Measurements from ENCODE around the gene SERPINB5. TPM values are rescaled to one million over a fixed set of nuclear protein-coding genes. Genes with fewer than 3 reads are reported as not detected.

The SERPINB5 gene
- total RNA-seq, 1 donor from 2014 or later: not detected

- no peak for ATAC-seq
- intact Hi-C loops (cut with DNase I): no loop called here
- no peak for DNase-seq (ENCODE audit: low spot score)
Measured at GRCh38 chr18:63460414-63460813, 16.3 kb upstream of the SERPINB5 start.

GRCh38 chr18:63464434-63464833 is 12.3 kb upstream of the SERPINB5 start:
- ATAC-seq (no peak), DNase-seq (ENCODE audit: low spot score) (no peak)
- intact Hi-C loops (cut with DNase I): no loop called here

- DNase-seq (ENCODE audit: low spot score) (no peak), ATAC-seq (no peak)
- intact Hi-C loops (cut with DNase I): no loop called here
Measured at GRCh38 chr18:63465059-63465458, 11.7 kb upstream of the SERPINB5 start.

- intact Hi-C loops (cut with DNase I): no loop called here
- no peak for ATAC-seq
- DNase-seq (ENCODE audit: low spot score): no peak
Measured at GRCh38 chr18:63467699-63468098, 9.1 kb upstream of the SERPINB5 start.

- ATAC-seq (no peak), DNase-seq (ENCODE audit: low spot score) (no peak)
- intact Hi-C loops (cut with DNase I): no loop called here
Measured at GRCh38 chr18:63468575-63468974, 8.2 kb upstream of the SERPINB5 start.

- intact Hi-C loops (cut with DNase I): no loop called here
- ATAC-seq (no peak), DNase-seq (ENCODE audit: low spot score) (no peak)
Measured at GRCh38 chr18:63470751-63471150, 6.0 kb upstream of the SERPINB5 start.

- DNase-seq (ENCODE audit: low spot score): no peak
- intact Hi-C loops (cut with DNase I): no loop called here
- ATAC-seq: no peak
Measured at GRCh38 chr18:63472380-63472779, 4.4 kb upstream of the SERPINB5 start.

- ATAC-seq (no peak), DNase-seq (ENCODE audit: low spot score) (no peak)
- intact Hi-C loops (cut with DNase I): no loop called here
Measured at GRCh38 chr18:63477200-63477599, 442 bp downstream of the SERPINB5 start.

- no peak for DNase-seq (ENCODE audit: low spot score)
- intact Hi-C loops (cut with DNase I): no loop called here
- ATAC-seq: no peak
Measured at GRCh38 chr18:63477968-63478367, 1.2 kb downstream of the SERPINB5 start.

- intact Hi-C loops (cut with DNase I): no loop called here
- DNase-seq (ENCODE audit: low spot score): no peak
- no peak for ATAC-seq
Measured at GRCh38 chr18:63479826-63480225, 3.1 kb downstream of the SERPINB5 start.

GRCh38 chr18:63480476-63480875 is 3.7 kb downstream of the SERPINB5 start:
- intact Hi-C loops (cut with DNase I): no loop called here
- no peak for DNase-seq (ENCODE audit: low spot score)
- no peak for ATAC-seq

GRCh38 chr18:63480915-63481314 is 4.2 kb downstream of the SERPINB5 start:
- ATAC-seq (no peak), DNase-seq (ENCODE audit: low spot score) (no peak)
- intact Hi-C loops (cut with DNase I): no loop called here

- ATAC-seq (no peak), DNase-seq (ENCODE audit: low spot score) (no peak)
- intact Hi-C loops (cut with DNase I): no loop called here
Measured at GRCh38 chr18:63487676-63488075, 10.9 kb downstream of the SERPINB5 start.

- intact Hi-C loops (cut with DNase I): no loop called here
- ATAC-seq (no peak), DNase-seq (ENCODE audit: low spot score) (no peak)
Measured at GRCh38 chr18:63488160-63488559, 11.4 kb downstream of the SERPINB5 start.

GRCh38 chr18:63492851-63493250 is 16.1 kb downstream of the SERPINB5 start:
- intact Hi-C loops (cut with DNase I): no loop called here
- ATAC-seq: no peak
- no peak for DNase-seq (ENCODE audit: low spot score)

- no peak for ATAC-seq
- DNase-seq (ENCODE audit: low spot score): no peak
- intact Hi-C loops (cut with DNase I): no loop called here
Measured at GRCh38 chr18:63495675-63496074, 18.9 kb downstream of the SERPINB5 start.

- ATAC-seq (no peak), DNase-seq (ENCODE audit: low spot score) (no peak)
- intact Hi-C loops (cut with DNase I): no loop called here
Measured at GRCh38 chr18:63505566-63506335, 29.0 kb downstream of the SERPINB5 start.

- intact Hi-C loops (cut with DNase I): no loop called here
- ATAC-seq: no peak
- DNase-seq (ENCODE audit: low spot score): no peak
Measured at GRCh38 chr18:63506336-63506646, 29.5 kb downstream of the SERPINB5 start.

GRCh38 chr18:63508596-63508995 is 31.8 kb downstream of the SERPINB5 start:
- ATAC-seq (no peak), DNase-seq (ENCODE audit: low spot score) (no peak)
- intact Hi-C loops (cut with DNase I): no loop called here

GRCh38 chr18:63511285-63511684 is 34.5 kb downstream of the SERPINB5 start:
- no peak for ATAC-seq
- intact Hi-C loops (cut with DNase I): no loop called here
- DNase-seq (ENCODE audit: low spot score): no peak

- intact Hi-C loops (cut with DNase I): no loop called here
- no peak for ATAC-seq
- no peak for DNase-seq (ENCODE audit: low spot score)
Measured at GRCh38 chr18:63514326-63514725, 37.6 kb downstream of the SERPINB5 start.

Data from sciatic nerve (tissue), 2 donors.